GM19035 (cell line): ENCODE data around the gene ANKRD49.

Experiments
- ATAC-seq: cut with Tn5 transposase; IDR thresholded peaks from one replicate; pipeline ENCODE4 v1.9.1; 2021; ENCODE audit not compliant: unreplicated experiment

ANKRD49 gene

DNA sequence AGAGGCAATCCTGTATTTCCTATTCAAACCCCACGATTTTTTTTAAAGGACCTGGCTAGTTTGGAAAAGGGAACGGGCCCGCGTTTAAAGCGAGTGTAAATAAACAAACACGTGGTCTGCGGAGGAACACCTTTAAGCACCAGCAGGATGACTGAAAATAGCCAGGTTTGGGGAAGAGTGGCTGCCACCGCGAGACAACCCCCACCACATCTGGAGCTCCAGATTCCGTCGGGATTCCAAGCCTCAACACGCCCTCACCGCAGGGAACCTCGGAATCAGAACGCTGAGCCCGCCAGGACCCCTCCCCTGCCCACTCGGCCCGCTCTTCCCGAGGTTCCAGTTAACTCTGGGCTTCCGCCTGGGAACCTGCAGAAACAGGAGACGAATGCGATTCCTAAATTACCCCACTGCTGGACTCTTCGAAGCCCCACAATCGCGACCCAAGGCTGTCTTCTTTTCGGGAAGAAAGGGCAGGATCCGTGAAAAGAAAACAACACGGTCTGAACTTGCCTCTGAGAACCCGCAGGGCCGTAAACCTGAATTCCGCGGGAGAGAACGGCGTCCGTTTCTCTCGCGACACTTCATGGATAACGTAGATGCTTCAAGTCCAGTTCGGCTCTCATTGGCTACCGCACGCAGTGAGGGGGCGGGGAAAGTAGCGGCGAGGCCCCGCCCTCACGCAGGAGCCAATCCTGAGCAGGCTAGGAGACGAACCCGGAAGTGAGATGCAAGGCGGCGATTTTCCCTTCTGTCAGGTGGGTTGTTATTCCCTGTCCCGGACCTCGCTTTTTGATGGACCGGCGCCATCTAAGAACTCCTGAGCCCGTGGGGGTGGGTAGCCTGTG is at the start of gene ANKRD49, which contains the start of gene MRE11:
Gene ANKRD49 (plus strand): TSS at position 704 of the 845 bp plus-strand sequence. CDS start 2,710 bp downstream, outside the sequence.
Gene MRE11 (minus strand): TSS at position 564 of the 845 bp plus-strand sequence. CDS start 1,043 bp downstream, outside the sequence.
- peak; percentile 100 for ATAC-seq

DNA sequence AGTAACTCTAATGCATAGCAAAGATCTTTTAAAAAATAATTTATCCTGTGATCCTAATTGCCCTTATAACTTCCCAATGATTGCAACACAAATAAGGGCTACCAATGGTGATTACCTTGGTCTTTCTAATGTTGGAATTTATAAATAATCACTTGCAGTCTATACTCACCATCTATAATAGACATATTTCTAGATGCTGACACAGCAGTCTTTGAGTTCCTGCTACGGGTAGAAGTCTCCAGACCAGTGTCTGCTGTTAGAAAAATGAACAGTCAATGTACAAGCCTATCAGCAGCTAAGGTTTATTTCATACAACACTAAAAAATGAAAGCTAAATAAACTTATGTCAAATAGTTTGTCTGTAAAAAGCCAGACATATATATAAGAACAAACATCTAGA is 48.1 kb upstream of the ANKRD49 start:
- ATAC-seq, result no peak

DNA sequence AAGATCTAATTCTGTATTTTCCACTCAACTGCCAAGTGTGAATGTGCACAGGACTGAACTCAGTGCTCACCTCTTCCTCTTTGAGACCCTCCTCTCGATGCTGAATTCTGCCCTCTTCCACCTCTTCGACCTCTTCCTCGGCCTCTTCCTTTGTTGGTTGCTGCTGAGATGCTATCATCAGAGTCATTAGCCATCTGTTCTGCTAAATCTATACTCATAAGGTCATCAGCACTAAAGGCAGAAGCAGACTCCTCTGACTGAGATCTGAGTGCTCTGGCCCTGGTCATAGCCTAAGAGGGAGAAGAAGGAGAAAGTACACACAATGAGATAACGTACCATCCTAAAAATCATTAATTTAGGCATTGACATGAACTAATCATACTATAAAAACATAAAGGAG is 46.6 kb upstream of the ANKRD49 start:
- no peak for ATAC-seq

- ATAC-seq, result no peak
These were observed 44.8 kb upstream of the ANKRD49 start for GRCh38 chr11:94449029-94449428.

DNA sequence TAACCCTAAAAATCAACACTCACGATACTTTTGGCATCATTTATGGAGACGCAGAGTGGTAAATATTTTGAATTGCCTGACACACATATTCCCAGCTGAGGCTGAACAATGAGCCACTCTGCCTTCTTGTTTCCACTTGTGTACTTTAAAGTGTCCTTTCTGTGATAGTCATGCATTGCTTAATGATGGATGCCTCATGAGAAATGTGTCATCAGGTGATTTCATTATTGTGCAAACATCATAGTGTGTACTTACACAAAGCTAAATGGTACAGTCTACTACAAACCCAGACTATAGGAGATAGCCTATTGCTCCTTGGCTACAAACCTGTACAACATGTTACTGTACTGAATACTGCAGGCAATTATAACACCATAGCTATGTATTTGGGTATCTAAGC is 44.3 kb upstream of the ANKRD49 start:
- ATAC-seq, result no peak

DNA sequence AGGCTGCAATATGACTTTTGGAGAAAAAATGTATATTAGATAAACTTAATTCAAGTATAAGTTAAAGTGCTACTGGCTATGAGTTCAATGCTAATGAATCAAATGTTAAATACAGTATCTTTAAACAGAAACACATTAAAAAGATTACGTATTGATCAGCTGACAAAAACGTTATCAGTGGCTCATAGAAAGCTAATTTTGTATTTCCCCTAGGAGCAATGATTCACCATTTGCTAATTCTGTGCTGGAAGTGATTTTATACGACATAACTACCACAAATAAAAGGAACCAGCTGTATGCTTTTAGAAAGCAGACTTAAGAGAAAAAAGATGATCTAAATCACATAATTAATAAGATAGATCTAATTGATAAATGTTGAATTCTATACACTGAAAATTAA is 43.7 kb upstream of the ANKRD49 start:
- no peak for ATAC-seq

DNA sequence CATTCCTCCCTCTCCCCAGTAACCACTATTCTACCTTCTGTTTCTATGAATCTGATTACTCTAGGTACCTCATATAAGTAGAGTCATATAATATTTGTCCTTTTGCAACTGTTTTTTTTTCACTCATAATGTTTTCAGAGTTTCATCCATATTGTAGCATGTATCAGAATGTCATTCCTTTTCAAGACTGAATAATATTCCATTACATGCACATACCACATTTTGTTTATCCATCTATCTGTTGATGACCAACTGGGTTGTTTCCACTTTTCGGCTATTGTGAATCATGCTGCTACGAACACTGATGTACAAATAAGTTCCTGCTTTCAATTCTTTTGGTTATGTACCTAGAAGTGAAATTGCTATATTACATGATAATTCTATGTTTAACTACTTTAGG is 40.8 kb upstream of the ANKRD49 start:
- no peak for ATAC-seq

- no peak for ATAC-seq
These were observed 39.5 kb upstream of the ANKRD49 start for GRCh38 chr11:94454301-94454700.

DNA sequence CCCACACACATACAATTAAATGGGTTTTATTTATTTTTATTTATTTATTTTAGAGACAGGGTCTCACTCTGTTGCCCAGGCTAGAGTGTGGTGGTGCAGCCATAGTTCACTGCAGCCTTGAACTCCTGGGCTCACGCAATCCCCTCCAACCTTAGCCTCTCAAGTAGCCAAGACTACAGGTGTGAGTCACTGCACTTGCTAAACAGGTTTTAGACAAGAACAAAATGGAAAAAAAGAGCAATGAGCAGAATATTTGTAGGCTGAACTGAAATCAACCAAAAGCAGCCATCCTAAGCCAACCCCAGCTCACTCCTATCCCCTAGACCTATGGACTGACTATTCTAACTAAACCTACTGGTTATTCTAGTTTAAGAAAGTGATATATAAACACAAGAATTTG is 37.9 kb upstream of the ANKRD49 start:
- no peak for ATAC-seq

- ATAC-seq, result no peak
These were observed 36.4 kb upstream of the ANKRD49 start for GRCh38 chr11:94457118-94458029.

DNA sequence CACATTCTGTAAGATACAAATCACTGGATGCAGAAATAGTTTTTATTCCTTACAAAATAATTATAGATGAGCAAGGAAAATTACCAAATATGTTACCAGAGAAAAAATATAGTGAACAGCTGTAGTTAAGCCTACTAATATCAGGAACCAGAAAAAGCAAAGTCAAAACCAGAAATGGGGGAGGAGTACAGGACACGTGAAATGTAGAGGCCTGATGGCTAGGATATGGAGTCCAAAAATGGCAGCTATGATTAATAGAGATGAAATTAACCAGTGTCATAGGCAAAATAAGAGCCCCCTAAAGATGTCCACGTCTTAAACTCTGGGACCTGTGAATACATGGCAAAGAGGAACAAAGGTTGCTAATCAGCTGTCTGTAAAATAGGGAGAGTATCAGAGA is 34.2 kb upstream of the ANKRD49 start:
- ATAC-seq, result no peak

- peak; percentile 80 for ATAC-seq
These were observed 24.4 kb upstream of the ANKRD49 start for GRCh38 chr11:94469416-94469815.

DNA sequence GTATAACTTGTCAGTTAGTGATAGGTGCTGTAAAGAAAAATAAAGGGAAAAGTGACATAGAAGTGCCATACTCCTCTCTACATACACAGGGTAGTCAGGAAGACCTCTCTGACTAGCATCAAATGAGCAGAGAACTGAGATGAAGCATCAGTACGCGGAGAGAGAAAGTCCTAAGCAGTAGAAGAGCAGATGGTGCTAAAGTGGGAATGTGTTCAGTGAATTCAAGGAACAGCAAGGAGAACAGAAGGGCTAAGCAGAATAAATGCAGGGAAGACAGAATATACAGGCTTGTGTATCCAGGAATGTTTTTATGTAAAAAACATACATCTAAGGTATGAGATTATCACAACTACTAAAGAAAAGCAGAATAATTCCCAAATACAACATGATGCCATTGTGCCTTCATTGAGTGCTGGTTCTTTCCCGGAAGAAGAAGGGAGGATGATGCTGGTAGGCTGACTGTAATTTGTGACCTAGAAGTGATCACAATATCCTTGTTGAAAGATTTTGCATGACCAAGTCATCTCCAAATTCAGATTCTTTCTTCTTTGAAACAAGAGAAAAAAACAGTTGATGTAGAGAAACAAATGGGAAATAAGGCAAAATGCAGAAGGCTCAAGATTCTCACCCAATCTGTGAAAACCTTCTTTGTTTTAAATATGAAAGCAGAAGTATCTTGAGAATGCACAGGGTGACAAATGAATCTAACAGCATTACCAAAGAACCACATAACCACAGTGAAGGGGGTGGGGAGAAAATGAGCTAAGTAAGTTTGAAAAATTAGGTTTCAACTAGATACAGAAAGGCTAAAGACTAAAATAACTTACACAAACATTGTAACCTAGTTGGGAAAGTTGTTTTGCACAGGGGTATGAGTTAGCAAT is 20.6 kb upstream of the ANKRD49 start:
- ATAC-seq, result peak; percentile 85

DNA sequence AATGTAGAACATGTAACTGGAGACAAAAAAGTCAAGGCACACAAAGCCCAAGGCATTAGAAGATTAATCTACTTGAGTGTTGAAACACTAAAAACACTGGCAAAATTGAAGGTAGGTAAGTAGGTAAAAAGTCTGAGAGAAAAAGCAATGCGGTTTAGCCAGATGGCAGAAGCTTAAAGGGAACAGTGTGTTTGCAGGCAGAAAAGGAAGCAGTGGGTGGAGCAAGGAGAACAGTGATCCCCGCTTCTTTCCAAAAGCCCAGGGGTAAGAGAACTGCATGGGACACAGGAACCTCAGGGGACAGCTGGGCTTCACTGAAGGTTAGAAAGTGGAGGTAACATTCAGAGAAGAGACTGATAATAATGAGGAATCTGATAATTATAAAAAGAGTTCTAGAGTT is 16.2 kb upstream of the ANKRD49 start:
- ATAC-seq, result no peak

GRCh38 chr11:94481342-94481741 is 12.4 kb upstream of the ANKRD49 start:
- ATAC-seq, result no peak

DNA sequence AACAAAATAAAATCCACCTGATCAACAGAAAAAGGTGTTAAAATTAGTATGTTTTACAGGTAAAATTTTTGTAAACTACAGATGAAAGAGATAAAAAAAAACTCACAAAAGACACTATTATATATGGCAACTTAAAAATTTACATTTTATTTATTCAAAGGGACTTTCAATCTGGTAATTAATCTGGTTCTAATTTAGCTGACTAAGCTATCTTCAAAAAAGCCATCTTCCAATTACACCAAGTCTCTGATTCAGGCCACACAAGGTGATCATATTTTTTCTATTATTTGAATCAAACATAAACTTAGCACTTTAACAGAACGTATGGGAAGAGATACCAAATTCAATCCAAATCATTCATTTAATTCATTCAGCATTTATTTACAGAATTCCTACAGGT is 7.7 kb upstream of the ANKRD49 start:
- ATAC-seq, result no peak

GRCh38 chr11:94494126-94494680 is 419 bp downstream of the ANKRD49 start:
- peak; percentile 62 for ATAC-seq

- no peak for ATAC-seq
These were observed 6.4 kb downstream of the ANKRD49 start for GRCh38 chr11:94500181-94500580.

GRCh38 chr11:94501522-94501921 is 7.7 kb downstream of the ANKRD49 start:
- no peak for ATAC-seq

DNA sequence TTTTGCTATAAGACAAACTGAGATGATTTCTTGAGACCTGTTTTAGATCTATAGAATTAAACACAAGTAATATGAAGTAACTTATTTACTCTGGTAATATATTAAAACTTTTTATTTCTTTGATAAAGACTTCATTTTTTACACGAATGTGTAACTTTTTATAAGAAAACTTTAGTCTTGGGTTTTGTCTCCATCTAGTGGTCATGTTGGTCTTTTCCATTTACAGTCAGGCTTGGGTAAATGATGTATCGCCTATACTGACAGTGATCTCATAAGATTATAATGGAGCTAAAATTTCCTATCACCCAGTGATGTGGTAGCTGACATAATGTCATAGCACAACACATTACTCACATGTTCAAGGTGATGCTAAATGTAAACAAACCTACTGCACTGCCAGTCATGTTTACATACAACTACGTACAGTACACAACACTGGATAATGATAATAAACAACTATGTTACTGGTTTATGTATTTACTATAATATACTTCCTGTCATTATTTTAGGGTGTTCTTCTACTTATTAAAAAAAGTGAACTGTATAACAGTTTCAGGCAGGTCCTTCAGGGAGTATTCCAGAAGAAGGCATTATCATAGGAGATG is 11.0 kb downstream of the ANKRD49 start:
- ATAC-seq, result no peak
